Activated CD8-positive, alpha-beta memory T cell treated with anti-CD3 and anti-CD28 coated beads, Interleukin-2, amount 50 U/mL, for 1 hour (primary cell): ENCODE measurements around the gene NTM.

Experiments used
- DNase-seq: peaks from one replicate; pipeline ENCODE4 v3.0.0-alpha.2; 2020; ENCODE audit errors: extremely low read depth

The NTM gene

GRCh38 chr11:131644204-131644795 lies 273.9 kb downstream of the NTM start:
- DNase-seq = no peak

- no peak for DNase-seq
Measured at GRCh38 chr11:131645237-131645636, 274.8 kb downstream of the NTM start.

GRCh38 chr11:131649856-131650255 lies 279.4 kb downstream of the NTM start:
- DNase-seq = no peak

- no peak for DNase-seq
Measured at GRCh38 chr11:131652231-131652630, 281.8 kb downstream of the NTM start.

- no peak for DNase-seq
Measured at GRCh38 chr11:131653260-131653659, 282.8 kb downstream of the NTM start.

GRCh38 chr11:131654849-131655248 lies 284.4 kb downstream of the NTM start:
- no peak for DNase-seq

GRCh38 chr11:131656179-131656838 lies 285.9 kb downstream of the NTM start:
- DNase-seq = no peak

GRCh38 chr11:131656839-131657211 lies 286.4 kb downstream of the NTM start:
- no peak for DNase-seq

GRCh38 chr11:131658414-131658813 lies 288.0 kb downstream of the NTM start:
- DNase-seq = no peak

- no peak for DNase-seq
Measured at GRCh38 chr11:131658952-131659351, 288.5 kb downstream of the NTM start.

- DNase-seq = no peak
Measured at GRCh38 chr11:131659931-131660330, 289.5 kb downstream of the NTM start.

GRCh38 chr11:131661132-131661531 lies 290.7 kb downstream of the NTM start:
- no peak for DNase-seq

GRCh38 chr11:131662317-131662972 lies 292.0 kb downstream of the NTM start:
- DNase-seq = no peak

- no peak for DNase-seq
Measured at GRCh38 chr11:131662993-131663392, 292.6 kb downstream of the NTM start.

- DNase-seq = no peak
Measured at GRCh38 chr11:131663405-131664200, 293.2 kb downstream of the NTM start.

GRCh38 chr11:131664293-131664692 lies 293.9 kb downstream of the NTM start:
- DNase-seq = no peak

GRCh38 chr11:131664816-131665215 lies 294.4 kb downstream of the NTM start:
- no peak for DNase-seq

GRCh38 chr11:131665344-131665968 lies 295.0 kb downstream of the NTM start:
- no peak for DNase-seq

GRCh38 chr11:131666006-131666405 lies 295.6 kb downstream of the NTM start:
- DNase-seq = no peak

GRCh38 chr11:131666617-131667016 lies 296.2 kb downstream of the NTM start:
- DNase-seq = no peak

GRCh38 chr11:131667566-131667965 lies 297.2 kb downstream of the NTM start:
- no peak for DNase-seq
